Ramos (cell line): ENCODE results near the gene CEMP1.
"Not testable (repeated sequence)": the region's sequence is repeated elsewhere in the genome, so short reads cannot be mapped to it uniquely, and the experiment has no call there.

Source experiments
- in situ Hi-C: fragments of 300-500 bp; cut with MboI; formaldehyde crosslinking; loops from one replicate; pipeline ENCODE4 v1.14.3; 2022; ENCODE audit warnings: low sequenced_read_pairs; ENCODE audit not compliant: unreplicated experiment

Gene CEMP1, protein sequence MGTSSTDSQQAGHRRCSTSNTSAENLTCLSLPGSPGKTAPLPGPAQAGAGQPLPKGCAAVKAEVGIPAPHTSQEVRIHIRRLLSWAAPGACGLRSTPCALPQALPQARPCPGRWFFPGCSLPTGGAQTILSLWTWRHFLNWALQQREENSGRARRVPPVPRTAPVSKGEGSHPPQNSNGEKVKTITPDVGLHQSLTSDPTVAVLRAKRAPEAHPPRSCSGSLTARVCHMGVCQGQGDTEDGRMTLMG

GRCh38 chr16:2531371-2531695, at the start of gene CEMP1:
Gene CEMP1, minus strand, starts transcription at chr16:2531408. Its CDS starts 335 bp downstream, at chr16:2531073.
- in situ Hi-C loops, result no loop called here

GRCh38 chr16:2580818-2581217, 49.6 kb upstream of the CEMP1 start:
- in situ Hi-C loops, result not testable (repeated sequence)

GRCh38 chr16:2580143-2580542, 48.9 kb upstream of the CEMP1 start:
- in situ Hi-C loops, result not testable (repeated sequence)

- in situ Hi-C loops, result not testable (repeated sequence)
These were observed 47.7 kb upstream of the CEMP1 start for GRCh38 chr16:2578905-2579304.

GRCh38 chr16:2577044-2577443, 45.8 kb upstream of the CEMP1 start:
- in situ Hi-C loops, result not testable (repeated sequence)

DNA sequence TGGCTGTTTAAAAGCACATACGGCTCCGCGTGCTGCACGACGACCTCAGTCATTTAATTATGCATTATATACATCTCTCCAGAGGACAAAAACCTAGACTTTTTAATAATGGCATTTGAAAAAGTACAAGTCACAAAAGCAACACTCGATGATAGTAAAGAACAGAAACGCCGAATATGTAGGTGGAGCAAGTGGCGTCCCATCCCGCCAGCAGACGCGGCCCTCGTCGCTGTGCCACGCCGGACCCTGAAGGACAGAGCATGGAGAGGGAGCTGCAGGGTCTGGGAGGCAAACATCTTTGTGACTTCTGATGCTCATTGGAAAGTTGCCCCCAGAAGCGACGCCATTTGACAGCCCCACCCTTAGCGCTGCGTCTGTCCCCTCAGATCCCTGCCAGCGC, 44.6 kb upstream of the CEMP1 start:
- in situ Hi-C loops, result not testable (repeated sequence)

GRCh38 chr16:2572704-2573103, 41.5 kb upstream of the CEMP1 start:
- in situ Hi-C loops, result not testable (repeated sequence)

DNA sequence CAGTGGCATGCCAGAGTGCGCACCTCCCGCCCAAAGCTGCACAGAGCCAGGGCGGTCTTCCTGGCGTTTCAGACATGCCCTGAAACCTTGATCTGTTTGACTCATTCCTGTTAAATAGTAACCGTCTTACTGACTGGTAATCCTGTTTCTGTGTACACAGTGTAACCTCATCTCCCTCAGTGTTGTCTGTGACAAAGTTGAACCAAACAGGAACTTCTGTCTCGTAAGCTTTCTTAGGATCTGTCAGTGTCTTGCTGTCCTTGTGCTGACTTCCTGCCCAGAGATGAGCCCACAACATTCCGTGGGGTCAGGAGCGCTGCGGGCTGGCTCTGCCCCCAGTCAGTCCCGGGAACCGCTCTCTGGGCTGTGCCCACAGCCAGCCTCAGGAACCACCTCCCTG, 37.4 kb upstream of the CEMP1 start:
- in situ Hi-C loops, result not testable (repeated sequence)

GRCh38 chr16:2567506-2567905, 36.3 kb upstream of the CEMP1 start:
- in situ Hi-C loops, result not testable (repeated sequence)

DNA sequence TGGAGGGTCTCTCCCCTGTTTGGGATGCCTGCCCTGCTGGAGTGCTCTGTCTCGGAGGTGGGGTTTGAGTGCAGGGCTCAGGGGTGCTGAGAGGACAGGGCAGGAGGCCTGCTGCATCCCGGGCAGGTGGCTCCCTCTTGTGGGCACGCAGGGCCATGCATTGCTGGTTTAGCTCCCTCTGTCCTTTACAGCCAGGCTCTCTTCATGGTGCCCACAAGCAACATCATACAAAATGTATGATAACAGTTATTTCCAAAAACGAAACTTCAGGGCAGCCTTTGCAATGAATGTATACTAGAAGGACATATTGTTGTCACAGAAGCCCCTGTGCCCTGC, 29.6 kb upstream of the CEMP1 start:
- in situ Hi-C loops, result not testable (repeated sequence)

DNA sequence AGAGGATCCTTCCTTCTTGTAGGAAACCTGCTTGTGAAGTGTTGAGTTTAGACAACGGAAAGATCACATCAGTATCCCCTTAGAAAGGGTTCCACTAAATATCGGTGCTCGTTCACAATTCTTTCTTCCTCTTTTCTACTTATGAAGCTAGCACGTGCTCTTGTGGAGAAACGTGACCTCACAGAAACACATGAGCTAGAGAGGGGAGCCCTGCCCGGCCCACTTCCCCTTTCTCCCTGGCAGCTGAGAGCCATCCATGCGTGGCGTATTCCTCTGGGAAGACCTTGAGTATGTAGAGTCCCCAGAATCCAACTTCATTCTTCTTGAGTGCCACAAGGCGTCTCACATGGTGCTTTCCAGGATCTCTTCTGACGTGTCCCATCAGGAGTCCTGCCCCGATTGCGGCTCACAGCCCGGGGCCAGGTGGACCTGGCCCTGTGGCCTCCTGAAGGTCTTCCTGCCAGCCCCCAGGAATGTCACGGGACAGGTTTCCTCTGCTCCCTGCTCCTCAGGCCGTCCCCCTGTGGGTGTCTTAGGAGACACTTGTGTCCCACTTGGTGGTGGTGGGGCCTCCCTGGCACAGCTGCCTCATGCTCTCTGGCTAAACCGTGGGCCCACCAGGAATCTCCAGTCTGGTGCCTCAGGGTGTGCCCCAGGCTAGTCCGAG, 29.1 kb upstream of the CEMP1 start:
- in situ Hi-C loops, result not testable (repeated sequence)

GRCh38 chr16:2557150-2557549, 25.9 kb upstream of the CEMP1 start:
- in situ Hi-C loops, result not testable (repeated sequence)

GRCh38 chr16:2554709-2555425, 23.7 kb upstream of the CEMP1 start:
- in situ Hi-C loops, result not testable (repeated sequence)

DNA sequence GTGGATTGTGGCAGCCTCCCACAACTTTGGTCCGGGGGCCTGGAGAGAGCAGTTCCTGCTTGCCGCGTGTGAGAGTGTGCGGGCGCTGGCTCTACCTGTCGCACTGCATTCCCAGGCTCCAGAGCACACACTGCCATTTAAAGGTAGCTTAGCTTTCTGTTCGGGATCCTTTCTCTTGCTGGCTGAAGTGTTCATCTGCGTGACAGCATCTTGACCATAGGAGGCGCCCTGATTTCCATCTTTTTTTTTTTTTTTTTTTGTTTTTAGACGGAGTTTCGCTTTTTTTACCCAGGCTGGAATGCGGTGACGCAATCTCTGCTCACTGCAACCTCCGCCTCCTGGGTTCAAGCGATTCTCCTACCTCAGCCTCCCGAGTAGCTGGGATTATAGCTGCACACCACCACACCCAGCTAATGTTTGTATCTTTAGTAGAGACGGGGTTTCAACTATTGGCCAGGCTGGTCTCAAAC, 20.2 kb upstream of the CEMP1 start:
- in situ Hi-C loops, result not testable (repeated sequence)

DNA sequence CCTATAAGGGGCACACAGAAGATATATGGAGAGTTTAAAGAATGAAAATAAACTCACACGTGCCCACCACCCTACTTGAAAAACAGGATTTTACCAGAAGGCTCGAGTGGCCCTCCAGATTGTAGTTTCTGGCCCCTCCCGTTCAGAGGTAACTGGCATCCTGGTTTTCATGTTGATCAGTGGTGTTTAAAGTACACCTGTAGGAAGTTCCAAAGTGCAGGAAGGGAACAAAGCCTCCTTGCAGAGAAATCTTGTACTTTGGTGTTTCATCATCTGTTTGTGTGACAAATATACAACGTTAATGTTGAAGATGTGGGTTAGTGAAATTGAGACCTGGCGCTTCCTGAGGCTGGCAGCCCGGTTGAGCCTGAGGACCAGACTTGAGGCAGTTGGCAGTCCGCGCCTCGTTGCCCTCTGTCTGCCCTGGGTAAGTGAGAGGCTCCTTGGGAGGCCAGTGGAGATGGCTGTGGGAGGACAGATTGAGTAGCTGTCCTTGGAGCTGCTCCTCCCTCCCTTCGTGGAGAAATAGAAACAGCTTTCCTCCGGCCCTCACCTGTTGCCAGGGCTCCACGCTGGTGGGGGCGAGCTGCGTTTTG, 19.2 kb upstream of the CEMP1 start:
- in situ Hi-C loops, result not testable (repeated sequence)

DNA sequence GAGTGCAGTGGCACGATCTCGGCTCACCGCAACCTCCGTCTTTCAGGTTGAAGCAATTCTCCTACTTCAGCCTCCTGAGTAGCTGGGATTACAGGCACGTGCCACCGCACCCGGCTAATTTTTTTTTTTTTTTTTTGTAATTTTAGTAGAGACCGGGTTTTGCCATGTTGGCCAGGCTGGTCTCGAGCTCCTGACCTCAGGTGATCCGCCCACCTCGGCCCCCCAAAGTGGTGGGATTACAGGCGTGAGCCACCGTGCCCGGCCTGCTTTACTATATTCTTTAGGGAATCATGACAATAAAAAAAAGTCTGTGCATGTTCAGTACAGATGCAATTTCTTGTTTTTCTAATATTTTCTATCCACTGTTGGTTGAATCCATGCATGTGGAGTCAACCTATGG, 12.6 kb upstream of the CEMP1 start:
- in situ Hi-C loops, result not testable (repeated sequence)

DNA sequence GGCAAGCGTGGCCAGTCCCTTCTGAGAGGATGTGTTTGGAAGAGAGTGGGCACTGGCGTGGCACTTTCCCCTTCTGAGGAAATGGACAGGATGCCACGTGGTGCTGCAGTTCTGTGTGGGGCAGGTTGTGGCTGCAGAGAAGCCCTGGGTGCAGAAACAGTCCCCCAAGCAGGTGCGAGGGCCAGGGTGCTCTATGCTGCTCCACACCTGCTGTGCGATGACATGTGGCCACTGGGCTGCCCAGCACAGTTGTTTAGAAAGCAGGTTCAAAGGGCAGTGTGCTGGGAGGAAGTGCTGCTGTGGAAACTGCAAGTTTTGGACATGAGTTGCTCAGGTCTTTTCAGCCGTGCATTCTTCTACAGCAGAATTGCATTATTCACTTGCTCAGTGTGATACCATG, 10.2 kb upstream of the CEMP1 start:
- in situ Hi-C loops, result not testable (repeated sequence)

- in situ Hi-C loops, result not testable (repeated sequence)
These were observed 9.7 kb upstream of the CEMP1 start for GRCh38 chr16:2540912-2541311.

DNA sequence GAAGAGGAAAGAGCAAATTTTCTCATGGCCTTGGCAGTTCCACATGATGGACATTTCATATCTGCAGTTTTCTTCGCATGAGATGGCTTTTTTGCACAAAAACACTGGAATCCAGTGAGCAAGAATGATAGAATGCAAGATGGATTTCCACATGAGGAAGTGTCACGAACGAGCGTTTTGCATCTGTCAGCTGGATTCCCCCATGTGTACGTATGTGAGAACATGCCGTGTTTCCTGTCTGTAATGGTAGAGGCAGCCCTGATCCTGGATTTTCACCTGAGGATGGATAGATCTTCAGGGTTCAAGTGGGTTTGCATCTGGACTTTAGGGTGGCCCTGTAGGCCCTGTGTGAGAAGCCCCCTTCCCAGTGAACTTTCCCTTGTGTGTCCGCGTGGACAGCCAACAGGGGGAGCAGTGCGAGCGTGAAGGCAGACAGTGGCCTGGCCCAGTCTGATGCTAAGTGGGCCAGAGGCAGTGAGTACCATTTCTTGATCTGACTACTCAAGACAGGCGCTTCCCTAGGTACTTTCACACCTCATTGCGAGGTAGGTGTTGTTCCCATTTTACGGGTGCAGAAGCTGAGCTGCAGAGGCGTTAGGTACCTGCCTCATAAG, 8.7 kb upstream of the CEMP1 start:
- in situ Hi-C loops, result not testable (repeated sequence)

DNA sequence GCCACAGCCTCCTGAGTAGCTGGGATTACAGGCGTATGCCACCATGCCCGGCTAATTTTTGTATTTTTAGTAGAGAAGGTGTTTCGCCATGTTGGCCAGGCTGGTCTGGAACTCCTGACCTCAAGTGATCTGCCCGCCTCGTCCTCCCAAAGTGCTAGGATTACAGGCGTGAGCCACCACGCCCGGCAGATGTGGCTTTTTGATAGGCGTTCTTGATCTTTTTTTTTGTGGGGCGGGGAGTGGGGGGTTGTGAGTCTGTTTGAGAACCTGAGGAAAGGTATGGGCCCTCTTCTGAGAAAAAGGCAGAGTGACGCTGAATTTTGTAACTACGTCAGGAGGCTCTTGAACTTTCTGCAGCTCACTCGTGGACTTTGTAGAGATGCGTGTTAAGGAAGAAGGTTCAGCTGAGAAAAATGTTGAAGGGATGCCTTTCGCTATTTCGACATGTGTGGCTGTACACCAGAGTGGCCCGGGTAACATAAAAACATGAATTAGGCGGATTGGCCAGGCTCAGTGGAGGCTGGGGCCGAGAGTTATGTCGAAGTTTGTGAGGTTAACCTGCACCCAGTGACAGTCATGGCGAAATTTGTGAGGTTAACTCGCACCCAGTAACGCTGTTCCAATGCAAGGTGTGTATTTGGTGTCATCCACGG, 8.1 kb upstream of the CEMP1 start:
- in situ Hi-C loops, result not testable (repeated sequence)
